ENCODE results near the gene ISYNA1.
A peak's percentile ranks its signal among the peaks of the same experiment; 100 is the strongest.
"Not testable (repeated sequence)": the region's sequence is repeated elsewhere in the genome, so short reads cannot be mapped to it uniquely, and the experiment has no call there.

Gene ISYNA1

DNA sequence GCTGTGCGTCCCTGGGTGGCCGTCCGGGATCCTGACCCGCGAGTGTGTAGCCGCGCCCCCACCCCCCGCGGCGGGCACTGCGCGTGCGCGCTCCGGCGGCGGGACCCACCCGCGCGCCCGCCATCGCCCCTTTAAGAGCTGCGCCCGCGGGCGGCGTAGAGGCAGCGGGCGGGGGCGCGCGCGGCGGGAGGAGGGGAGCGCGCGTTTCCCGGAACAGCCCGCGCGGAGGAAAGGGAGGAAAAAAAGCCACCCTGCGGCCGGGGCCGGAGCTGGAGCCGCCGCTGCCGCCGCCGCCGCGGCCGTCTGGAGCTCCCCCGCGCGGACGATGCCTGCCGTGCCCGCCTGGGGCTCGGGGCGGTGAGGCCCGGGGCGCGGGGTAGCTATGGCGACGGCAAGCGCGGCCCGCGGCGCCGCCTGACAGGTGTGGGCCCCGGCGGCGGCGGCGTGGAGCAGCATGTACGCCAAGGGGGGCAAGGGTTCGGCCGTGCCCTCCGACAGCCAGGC is 18.7 kb downstream of the ISYNA1 start, which contains the start of gene SSBP4:
SSBP4 (plus strand) TSS at position 204 of the 504 bp plus-strand sequence; CDS start at position 455, 251 bp downstream.
- DNase-seq (ENCODE audit: low read depth in 3 of 3), result peak in 2 of 3 donors; percentile 48 to 61

DNA sequence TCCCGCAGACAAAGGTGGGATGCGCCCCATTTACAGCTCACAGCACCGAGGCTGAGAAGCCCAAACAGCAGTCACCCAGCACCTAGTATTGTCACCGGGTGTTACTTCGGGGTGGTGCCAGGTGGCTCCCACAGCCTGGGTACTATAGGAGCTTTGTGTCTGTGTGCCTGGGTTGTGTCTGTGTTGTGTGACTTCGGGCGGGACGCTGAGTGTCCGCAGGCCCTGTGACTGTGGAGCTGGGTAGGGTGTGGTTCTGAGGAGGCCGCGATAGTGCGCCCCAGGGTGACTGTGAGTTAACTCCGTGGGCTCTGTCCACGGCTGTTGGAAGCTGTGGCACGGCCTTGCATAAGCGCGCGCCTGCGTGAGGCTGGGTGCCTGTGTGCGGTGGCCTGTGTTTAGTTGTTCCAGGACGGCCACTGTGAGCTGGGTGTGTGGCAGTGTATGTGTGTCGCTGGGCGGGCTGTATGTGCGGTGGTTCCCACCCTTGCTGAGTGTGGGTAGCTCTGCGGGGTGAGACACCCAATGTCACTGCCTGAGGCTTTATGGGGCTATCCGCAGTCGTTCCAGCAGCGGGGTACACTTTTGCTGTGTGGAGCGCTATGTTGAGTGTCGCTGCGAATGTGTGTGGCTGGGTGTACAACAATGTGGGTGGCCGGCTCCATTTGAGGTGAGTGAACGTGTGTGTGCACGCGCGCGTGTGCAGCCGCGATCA is 19.3 kb downstream of the ISYNA1 start:
- DNase-seq (ENCODE audit: low read depth in 3 of 3), result no peak

DNA sequence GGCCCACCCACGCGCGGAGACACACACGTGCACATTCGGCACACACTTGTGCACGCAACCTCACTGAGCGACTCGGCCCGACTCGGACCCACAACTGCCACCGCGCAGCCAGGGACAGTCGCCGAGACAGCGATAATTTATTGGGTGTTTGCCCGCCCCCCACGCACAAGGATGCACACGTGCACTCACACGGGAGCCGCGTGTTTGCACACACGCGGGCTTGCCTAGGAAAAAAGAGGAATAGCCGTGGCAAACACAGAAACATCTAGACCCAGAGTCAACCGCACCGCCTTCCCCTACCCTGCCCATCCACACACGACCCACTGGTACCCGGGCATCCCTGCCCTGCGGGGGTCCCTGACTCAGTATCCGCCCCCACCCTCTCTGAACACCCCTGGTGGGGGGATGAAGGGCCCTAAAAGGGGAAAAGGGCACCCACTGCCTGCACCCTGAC is 19.9 kb downstream of the ISYNA1 start:
- no peak for DNase-seq (ENCODE audit: low read depth in 3 of 3)

DNA sequence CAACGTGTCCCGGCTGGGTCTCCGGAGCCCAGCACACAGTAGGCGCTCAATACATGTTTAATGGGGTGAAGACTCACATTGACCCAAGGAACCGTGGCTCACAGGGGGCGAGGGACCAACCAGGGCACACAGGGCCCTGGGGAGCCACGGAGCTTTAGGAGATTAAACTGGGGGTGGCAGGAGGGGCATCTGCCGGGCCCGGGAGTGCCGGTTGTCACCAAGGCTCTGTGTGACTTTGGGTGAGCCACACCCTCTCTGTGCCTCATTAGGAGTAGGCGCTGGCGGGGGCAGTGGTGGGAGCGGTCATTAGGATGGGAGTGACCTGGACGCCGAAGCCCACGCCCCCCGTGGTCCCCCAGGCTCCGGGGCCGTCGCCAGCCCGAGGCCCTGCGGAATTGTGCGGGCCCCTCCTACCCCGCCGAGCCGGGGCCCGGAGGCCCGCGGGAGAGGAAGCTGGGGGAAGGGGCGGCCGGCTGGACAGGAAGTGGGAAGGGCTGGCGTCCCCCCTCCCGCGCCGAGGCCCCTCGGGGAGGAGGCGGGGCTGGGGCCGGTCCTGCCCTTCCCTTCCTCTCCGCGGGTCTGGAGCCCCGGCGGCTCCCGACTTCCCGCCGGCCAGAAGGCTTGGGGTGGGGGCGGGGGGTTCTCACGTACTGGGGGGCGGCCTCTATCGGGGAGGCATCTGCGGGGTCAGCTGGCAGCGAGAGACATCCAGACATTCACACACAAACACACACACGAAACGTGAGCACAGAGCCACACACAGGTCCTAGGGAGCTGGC is 20.5 kb downstream of the ISYNA1 start:
- no peak for DNase-seq (ENCODE audit: low read depth in 3 of 3)

DNA sequence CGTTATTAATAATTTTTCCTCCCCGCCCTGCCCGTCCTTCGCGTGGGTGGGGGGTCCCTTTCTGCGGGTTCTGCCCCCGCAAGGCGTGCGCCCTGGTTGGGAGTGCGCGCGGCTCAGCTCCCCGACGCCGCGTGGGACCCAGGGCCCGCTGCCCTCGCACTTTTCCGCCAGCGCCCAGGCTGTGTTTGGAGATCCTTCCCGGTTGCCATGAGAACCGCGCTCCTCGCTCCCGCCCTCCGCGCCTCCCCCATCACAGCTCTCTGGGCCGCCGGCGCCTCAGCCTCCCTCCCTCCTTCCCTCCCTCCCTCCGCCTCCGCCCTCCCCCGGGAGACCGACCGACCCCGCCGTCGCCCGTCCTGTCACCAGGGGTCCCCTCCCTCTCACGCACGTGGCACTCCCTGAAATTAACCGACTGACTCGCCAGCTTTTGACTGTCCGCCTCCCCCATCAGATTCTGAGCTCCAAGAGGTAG is 21.1 kb downstream of the ISYNA1 start:
- peak in 1 of 3 donors; percentile 47 for DNase-seq (ENCODE audit: low read depth in 3 of 3)

DNA sequence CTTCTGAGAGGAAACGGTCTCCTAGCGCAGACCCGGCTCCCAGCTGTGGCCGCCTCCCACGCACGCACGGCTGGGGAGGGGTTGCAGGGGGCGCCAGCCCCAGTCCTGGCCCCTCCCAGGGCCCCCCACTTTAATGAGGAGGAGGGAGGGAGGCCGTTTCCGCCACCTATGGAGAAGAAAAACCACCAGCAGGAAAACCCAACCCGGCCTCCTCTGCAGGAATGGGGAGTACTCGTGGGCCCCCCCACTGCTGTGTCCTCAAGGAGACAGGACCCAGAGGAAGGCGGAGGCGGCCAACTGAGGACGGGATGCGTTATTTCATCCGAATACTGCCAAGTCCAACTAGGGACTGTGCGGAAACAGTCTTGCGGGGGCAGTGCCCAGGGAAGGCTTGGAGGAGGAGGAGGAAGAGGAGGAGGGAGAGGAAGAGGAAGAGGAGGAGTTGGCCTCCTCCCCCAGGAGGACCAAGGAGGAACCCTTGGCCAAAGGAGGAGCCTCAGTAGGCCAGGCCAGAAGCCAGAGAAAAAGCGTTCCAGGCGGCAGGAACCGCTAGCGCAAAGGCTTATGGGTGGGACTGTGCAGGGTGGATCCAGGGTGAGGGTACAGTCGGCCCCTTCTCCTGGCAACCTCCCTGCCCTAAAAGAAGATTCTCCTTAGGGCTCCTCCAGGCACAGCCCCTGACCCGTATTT is 22.6 kb downstream of the ISYNA1 start:
- no peak for DNase-seq (ENCODE audit: low read depth in 3 of 3)

DNA sequence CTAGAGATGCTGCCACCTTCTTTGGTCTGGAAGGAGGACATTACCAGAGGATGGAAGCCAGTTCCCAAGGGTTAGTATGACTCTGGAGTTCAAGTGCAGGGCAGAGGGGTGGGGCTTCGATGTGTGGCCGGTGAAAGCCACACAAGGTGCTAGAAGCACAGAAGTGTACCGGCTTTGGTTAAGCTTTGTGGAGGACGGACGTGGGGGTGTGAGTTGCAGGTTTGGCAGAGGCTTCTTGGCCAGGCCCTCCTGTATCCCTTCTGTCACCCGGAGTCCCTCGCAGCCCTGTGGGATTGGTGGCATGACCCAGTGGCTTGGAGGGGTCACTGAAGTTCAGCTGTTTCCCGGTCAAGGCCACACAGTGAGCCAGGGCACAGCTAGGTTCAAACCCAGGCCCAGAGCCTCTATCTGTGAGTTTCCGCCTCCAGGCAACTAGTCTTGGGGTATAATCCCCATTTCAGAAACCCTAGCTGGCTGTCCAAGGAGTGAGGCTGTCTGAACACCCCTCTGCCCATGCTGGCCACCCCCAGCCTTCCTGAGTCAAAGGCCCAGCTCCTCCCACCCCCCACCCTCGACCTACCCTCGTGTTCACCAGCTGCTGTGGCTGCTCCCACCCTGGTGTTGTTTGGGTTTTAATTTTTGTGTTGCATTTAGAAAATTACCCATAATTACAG is 23.3 kb downstream of the ISYNA1 start:
- no peak for DNase-seq (ENCODE audit: low read depth in 3 of 3)

DNA sequence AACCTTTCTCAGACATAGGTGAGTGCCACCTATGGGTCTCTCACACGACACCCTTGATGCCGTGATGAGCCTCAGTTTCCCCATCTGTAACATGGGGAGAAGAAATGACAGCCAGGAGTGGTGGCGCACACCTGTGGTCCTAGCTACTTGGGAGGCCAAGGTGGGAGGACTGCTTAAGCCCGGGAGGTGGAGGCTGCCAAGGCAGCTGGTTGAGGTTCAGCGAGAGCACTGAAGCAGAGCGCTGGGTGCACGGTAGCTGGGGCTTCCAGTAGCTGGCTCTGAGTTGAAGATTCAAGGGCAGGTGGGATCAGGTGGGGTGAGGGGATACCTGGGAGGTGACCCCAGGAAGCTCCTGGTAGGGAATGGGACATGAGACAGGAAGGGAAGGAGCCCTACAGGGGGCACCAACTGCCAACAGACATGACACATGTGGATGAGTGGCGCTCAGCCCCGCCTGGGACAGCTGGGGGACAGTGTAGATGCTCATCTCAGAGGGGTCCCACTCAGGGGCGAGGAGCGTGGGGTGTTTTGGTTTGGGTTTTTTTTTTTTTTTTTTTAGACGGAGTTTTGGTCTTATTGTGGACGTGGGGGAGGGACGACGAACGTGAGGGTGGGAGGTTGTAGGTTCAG is 25.2 kb downstream of the ISYNA1 start:
- DNase-seq (ENCODE audit: low read depth in 3 of 3), result no peak

DNA sequence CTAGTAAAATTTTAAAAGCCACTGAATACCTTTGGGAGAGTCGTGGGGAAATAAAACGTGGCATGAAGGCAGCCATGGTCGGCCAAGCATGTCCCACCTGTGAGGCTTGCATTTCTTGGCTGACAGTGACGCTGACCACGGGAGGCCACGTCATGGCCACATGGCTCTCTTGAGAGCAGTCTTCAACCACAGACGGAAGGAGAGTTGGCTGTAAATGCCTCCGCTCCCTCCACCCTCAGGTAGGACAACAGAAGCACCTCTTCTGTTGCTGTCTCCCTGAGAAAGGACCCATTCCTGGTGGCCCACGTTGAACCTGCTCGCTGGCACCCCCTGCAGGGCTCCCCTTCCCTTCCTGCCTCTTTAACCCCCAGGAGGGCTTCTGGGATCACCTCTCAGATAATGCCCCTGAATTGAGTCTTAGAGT is 29.9 kb downstream of the ISYNA1 start:
- peak in 1 of 3 donors; percentile 25 for DNase-seq (ENCODE audit: low read depth in 3 of 3)

DNA sequence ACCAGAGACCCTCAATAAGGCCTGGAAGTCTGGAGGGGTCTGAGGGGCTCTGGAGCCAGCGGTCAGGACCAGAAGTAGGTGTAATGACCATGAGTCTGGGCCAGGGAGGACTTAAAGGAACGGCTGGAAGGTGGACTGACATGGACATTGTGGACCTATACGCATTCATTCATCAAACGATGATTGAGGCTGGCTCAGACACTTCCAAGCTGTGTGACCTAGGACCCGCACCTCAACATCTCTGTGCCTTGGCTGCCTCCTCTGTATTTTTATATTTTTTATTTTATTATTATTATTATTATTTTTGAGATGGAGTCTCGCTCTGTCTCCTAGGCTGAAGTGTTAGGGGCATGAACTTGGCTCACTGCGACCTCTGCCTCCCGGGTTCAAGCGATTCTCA is 31.2 kb downstream of the ISYNA1 start:
- no peak for DNase-seq (ENCODE audit: low read depth in 3 of 3)

DNA sequence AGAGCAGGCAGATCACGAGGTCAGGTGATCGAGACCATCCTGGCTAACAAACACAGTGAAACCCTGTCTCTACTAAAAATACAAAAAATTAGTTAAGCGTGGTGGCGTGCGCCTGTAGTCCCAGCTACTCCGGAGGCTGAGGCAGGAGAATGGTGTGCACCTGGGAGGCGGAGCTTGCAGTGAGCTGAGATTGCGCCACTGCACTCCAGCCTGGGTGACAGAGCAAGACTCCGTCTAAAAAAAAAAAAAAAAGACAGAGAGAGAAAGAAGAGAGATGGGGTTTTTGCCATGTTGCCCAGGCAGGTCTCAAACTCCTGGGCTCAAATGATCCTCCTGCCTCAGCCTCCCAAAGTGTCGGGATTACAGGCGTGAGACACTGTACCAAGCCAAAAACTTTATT is 32.2 kb downstream of the ISYNA1 start:
- not testable (repeated sequence) for DNase-seq (ENCODE audit: low read depth in 3 of 3)

DNA sequence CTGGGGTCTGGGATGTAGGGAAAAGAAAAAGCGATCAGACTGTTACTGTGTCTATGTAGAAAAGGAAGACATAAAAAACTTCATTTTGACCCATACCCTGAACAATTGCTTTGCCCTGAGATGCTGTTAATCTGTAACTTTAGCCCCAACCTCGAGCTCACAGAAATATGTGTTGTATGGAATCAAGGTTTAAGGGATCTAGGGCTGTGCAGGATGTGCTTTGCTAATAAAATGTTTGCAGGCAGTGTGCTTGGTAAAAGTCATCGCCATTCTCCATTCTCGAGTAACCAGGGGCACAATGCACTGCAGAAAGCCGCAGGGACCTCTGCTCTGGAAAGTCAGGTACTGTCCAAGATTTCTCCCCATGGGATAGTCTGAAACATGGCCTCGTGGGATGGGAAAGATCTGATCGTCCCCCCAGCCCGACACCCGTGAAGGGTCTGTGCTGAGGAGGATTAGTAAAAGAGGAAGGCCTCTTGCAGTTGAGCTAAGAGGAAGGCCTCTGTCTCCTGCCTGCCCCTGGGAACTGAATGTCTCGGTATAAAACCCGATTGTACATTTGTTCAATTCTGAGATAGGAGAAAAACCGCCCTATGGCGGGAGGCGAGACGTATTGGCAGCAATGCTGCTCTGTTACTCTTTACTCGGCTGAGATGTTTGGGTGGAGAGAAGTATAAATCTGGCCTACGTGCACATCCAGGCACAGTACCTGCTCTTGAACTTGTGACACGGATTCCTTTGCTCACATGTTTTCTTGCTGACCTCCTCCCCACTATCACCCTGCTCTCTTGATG is 35.3 kb downstream of the ISYNA1 start:
- DNase-seq (ENCODE audit: low read depth in 3 of 3), result not testable (repeated sequence)

DNA sequence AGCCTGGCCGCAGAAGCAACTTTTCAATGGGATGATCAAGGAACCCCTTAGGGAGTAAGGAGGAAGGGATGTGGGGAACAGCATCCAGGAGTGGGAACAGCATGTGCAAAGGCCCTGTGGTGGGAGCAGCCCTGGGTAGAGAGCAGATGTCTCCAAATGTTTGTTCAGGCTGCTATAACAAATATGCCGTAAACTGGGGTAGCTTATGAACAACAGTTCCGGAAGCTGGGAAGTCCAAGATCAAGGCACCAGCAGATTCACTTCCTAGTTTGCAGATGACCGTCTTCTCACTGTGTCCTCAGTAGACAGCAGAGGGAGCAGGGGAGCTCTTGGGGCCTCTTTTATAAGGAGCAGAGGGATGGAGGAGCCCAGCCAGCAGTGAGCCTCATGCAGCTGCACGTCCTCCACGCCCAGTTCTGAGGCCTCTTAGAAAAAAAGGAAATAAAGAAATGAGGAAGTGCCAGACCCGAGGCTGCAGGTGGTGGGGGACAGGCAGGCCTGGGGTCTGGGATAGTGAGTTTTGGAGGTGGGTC is 36.3 kb downstream of the ISYNA1 start:
- DNase-seq (ENCODE audit: low read depth in 3 of 3), result no peak

DNA sequence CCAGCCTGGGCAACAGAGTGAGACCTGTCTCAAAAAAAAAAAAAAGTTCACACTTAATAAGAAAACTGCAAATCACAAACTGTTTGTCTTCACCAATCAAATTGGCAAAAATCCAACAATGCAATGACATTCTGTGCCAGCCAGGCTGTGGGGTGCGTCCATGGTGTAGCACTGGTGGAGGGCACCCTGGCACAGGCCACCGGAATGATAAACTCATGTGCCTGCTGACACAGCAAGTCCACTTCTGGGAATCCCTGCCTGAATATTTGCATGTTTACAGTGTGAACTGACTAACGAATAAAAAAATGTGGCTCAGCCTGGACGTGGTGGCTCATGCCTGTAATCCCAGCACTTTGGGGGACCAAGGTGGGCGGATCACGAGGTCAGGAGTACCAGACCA is 38.9 kb downstream of the ISYNA1 start:
- DNase-seq (ENCODE audit: low read depth in 3 of 3), result no peak

DNA sequence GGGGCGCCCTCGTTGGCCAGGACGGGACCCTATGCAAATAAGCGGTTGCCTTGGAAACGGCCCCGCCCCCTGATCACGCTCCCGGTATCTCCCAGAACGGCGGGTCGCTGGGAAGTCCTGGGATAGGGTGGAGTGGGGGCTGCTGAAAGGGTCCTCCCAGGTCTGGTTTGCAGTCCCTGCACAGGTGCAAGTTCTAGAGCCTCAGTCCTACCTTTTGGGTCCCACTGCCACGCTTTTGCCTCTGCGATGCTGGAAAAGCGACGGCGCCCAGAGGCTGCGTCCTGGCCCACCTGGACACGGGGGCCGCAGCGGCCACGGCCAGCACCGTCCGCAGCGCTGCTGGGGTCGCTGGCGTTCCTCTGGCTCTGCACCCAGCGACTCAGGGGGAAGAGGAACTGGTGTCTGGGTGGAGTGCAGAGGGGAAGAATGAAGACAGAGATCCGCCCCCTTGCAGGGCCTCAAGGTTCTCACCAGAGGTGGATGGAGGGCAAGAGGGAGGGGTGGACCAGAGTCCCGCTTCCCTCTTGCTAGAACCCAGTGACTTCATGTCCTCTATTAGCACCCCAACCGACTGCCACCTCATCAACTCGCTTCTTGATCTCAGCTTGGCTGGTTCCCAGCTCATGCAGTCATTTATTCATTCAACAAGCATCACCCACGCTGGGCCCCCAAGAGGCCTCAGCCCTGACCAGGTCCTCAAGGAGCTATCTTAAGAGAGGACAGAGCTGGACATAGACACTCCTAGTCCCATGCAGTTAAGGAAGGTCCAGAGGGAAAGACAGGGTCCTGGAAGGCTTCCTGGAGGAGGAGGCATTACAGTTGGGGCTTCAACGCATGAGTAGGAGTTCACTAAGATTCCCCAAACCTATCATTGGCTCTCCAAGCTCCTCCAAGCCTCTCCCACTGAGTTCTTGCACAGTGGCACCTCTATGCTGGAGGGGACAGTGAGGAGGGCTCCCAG is 40.4 kb downstream of the ISYNA1 start, which contains the start of gene LRRC25:
LRRC25 (minus strand) TSS at position 381 of the 961 bp plus-strand sequence. CDS start 659 bp downstream, outside the sequence.
- no peak for DNase-seq (ENCODE audit: low read depth in 3 of 3)

DNA sequence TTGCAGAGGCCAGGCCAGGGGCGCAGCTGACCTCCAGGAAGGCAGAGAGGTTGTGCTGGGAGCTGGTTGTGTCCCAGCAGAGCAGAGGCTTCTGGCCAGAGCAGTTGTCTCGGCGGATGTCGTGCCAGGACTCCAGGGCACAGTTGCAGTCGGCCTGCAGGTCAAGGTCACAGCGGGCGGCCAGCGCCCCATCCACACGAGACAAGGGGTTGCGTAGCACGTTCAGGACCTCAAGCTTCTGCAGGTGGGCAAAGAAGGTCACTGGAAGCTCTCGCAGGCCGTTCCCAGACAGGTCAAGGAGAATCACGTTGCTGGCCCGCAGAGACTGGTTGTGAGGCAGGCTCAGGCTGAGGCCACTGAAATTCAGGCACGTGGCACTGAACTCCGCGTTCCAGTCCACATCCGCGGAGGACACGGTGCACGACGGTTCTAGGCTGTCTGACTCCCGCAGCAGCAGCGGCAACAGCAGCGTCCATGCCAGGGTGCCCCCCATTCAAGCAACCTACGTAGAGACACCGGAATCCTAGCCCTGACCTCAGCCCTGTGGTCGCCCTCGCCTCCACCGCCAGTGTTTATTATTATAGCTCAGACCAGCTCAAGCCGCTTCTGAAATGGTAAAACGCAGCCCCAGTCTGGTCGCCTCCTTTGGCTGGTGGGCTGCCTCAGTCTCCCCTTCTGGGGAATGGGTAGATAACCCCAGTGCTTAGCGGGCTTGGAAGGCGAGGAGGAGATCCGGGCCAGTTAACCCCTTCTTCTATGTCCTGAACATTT is 41.3 kb downstream of the ISYNA1 start:
- no peak for DNase-seq (ENCODE audit: low read depth in 3 of 3)

DNA sequence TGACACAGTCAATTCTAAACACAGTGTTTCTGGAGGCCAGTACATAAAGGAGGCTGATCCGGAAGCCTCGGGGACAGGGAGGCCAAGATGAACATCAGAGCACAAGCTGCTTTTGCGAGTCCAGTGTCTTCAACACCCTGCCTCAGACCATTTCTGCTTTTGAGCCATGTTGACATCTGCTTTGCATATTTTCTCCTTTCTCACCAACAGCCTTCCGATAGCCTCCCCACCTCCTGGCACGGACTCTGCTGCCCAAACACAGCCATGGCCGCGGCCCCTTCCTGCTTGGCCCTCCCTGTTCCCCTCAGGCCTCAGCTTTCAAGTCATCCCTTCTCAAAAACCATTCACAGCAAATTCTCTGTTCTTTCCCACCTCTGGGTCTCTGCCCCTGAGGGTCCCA is 44.1 kb downstream of the ISYNA1 start:
- DNase-seq (ENCODE audit: low read depth in 3 of 3), result no peak

DNA sequence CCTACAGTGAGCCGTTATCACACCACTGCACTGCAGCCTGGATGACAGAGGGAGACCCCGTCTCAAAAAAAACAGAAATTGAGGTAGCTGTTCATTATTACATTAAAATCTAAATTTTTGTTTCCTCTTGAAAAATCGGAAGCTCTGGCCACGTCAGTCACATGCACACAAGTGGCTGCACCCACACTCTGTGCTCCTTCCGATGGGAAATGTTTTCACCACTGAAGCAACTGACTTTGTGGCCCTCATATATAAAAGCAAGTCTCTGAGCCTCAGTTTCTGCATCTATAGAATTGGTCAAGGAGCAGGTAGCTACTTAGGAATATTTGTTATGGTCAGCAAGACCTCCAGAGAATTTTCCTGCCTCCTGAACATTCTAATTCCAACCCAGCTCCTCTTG is 45.0 kb downstream of the ISYNA1 start:
- DNase-seq (ENCODE audit: low read depth in 3 of 3), result no peak
